SK-N-MC (cell line): ENCODE results near the gene FER1L5.

Experiments
- DNase-seq: peaks from one replicate; pipeline ENCODE4 v3.0.0-alpha.2; 2011; ENCODE audit warnings: low read depth, low spot score
- H3K27ac ChIP-seq: fragments of 200-600 bp; sonication (generic); 2 replicates; pipeline ENCODE4 v1.5.1; 2016; ENCODE audit warnings: mixed run types
- H3K36me3 ChIP-seq: fragments of 200-600 bp; sonication (generic); 2 replicates; pipeline ENCODE4 v1.6.1; 2017; ENCODE audit warnings: antibody characterized with exemption, low read length, mixed read lengths; ENCODE audit not compliant: insufficient read depth
- H3K4me3 ChIP-seq: fragments of 200-600 bp; sonication (generic); 2 replicates; pipeline ENCODE4 v1.5.1; 2016
- H3K9ac ChIP-seq: fragments of 200-600 bp; sonication (generic); 2 replicates; pipeline ENCODE4 v1.8.0; 2017; ENCODE audit warnings: mixed run types, mixed read lengths; ENCODE audit not compliant: insufficient read length
- H3K9me3 ChIP-seq: fragments of 200-600 bp; sonication (generic); 2 replicates; pipeline ENCODE4 v1.6.1; 2017; ENCODE audit warnings: low read depth, mild to moderate bottlenecking, antibody characterized with exemption, low read length, moderate library complexity, mixed read lengths
- EZH2 ChIP-seq: fragments of 200-600 bp; sonication (generic); IDR thresholded peaks from one replicate; pipeline ENCODE4 v1.6.1; 2017; ENCODE audit warnings: antibody characterized with exemption
- FOXP2 ChIP-seq: optimal IDR thresholded peaks from 2 replicates; pipeline ENCODE3; 2011; ENCODE audit warnings: mild to moderate bottlenecking, moderate library complexity; ENCODE audit not compliant: insufficient read depth; ENCODE audit errors: extremely low read length, control extremely low read depth
- POLR2AphosphoS5 ChIP-seq: IDR thresholded peaks from 2 replicates; pipeline ENCODE4 v1.6.1; 2012; ENCODE audit warnings: mild to moderate bottlenecking, low read depth, low read length, borderline replicate concordance

The FER1L5 gene

GRCh38 chr2:96754317-96754716, 111.8 kb downstream of the FER1L5 start:
- no peak overlapping the region for H3K9ac ChIP-seq
- no peak overlapping the region for H3K27ac ChIP-seq
- no peak for DNase-seq
- H3K4me3 ChIP-seq = no peak overlapping the region
- H3K36me3 ChIP-seq = no peaks in the 10 kb centered on the region
- TF ChIP-seq EZH2 (no peak), POLR2AphosphoS5 (no peak), FOXP2 (no peak)
- H3K9me3 ChIP-seq = no peaks in the 10 kb centered on the region
